ENCODE data around the gene PCDHGA5.

GRCh38 chr5:141366016-141366896 is 2.3 kb downstream of the PCDHGA5 start:
- no peak for TF ChIP-seq CTCF (IDR thresholded peaks at IDR 0.05)
- no peak for TF ChIP-seq POLR2A (IDR thresholded peaks at IDR 0.05)

All from testis (tissue), 2 donors.